Breast epithelium (tissue), 4 donors: ENCODE results near the gene ANKRD39. TPM values are rescaled to one million over a fixed set of nuclear protein-coding genes. Genes with fewer than 3 reads are reported as not detected.

ENCODE experiments used
- DNase-seq, 2 donors: peaks; one replicate each; pipeline ENCODE4 v3.0.0-alpha.2; 2019; ENCODE audit warnings: low spot score in 2 of 2
- H3K27ac ChIP-seq, 2 donors: fragments of 200-600 bp; sonication (generic) in 1 of 2; one replicate each; pipeline ENCODE4 v1.5.1; 2016 to 2019; ENCODE audit warnings: mild to moderate bottlenecking in 1 of 2
- H3K27me3 ChIP-seq, 2 donors: fragments of 200-600 bp; sonication (generic) in 1 of 2; one replicate each; pipeline versions ENCODE4 v1.5.1 to v1.6.0; 2017 to 2019; ENCODE audit warnings: control low read depth in 1 of 2, mild to moderate bottlenecking in 1 of 2
- H3K36me3 ChIP-seq: fragments of 200-600 bp; one replicate; pipeline ENCODE4 v1.5.1; 2019
- H3K4me1 ChIP-seq, 2 donors: fragments of 200-600 bp; sonication (generic); one replicate each; pipeline ENCODE4 v1.5.1; 2016 to 2019; ENCODE audit warnings: control low read depth in 1 of 2
- H3K4me3 ChIP-seq, 3 donors: fragments of 200-600 bp; sonication (generic); 1 replicate in 2 of 3; 2 replicates in 1 of 3; pipeline ENCODE4 v1.5.1; 2016 to 2019; ENCODE audit warnings: mild to moderate bottlenecking in 3 of 3, moderate library complexity in 2 of 3
- H3K9me3 ChIP-seq, 2 donors: fragments of 200-600 bp; sonication (generic) in 1 of 2; one replicate each; pipeline ENCODE4 v1.5.1; 2016 to 2019; ENCODE audit warnings: control low read depth in 1 of 2
- CTCF ChIP-seq, 3 donors: fragments of 450-650 bp; IDR thresholded peaks; one replicate each; pipeline ENCODE4 v1.5.1; 2016 to 2017; ENCODE audit warnings: antibody characterized with exemption in 3 of 3, mild to moderate bottlenecking in 3 of 3, moderate library complexity in 3 of 3
- POLR2A ChIP-seq: fragments of 450-650 bp; IDR thresholded peaks from one replicate; pipeline ENCODE4 v1.6.1; 2016; ENCODE audit warnings: antibody characterized with exemption, mild to moderate bottlenecking, moderate library complexity
- POLR2AphosphoS5 ChIP-seq, 3 donors: sonication (generic); formaldehyde crosslinking; IDR thresholded peaks; one replicate each; pipeline ENCODE4 v1.6.1; 2017; ENCODE audit warnings: antibody characterized with exemption in 3 of 3
- intact Hi-C: fragments of 100-400 bp; cut with DNase I; formaldehyde crosslinking; loops from one replicate; pipeline ENCODE4 v1.15.1; 2023; ENCODE audit warnings: low total_unique reads
- total RNA-seq, 3 donors: library from RNA; depleted of rRNA; stranded (reverse); fragments of >200 nt; gene quantifications; one replicate each; pipeline ENCODE4 v1.1.0, GENCODE V29; 2016

The ANKRD39 gene
- total RNA-seq, 3 donors from 2014 or later = 8.8 to 15.8 (median 9.2) TPM

DNA sequence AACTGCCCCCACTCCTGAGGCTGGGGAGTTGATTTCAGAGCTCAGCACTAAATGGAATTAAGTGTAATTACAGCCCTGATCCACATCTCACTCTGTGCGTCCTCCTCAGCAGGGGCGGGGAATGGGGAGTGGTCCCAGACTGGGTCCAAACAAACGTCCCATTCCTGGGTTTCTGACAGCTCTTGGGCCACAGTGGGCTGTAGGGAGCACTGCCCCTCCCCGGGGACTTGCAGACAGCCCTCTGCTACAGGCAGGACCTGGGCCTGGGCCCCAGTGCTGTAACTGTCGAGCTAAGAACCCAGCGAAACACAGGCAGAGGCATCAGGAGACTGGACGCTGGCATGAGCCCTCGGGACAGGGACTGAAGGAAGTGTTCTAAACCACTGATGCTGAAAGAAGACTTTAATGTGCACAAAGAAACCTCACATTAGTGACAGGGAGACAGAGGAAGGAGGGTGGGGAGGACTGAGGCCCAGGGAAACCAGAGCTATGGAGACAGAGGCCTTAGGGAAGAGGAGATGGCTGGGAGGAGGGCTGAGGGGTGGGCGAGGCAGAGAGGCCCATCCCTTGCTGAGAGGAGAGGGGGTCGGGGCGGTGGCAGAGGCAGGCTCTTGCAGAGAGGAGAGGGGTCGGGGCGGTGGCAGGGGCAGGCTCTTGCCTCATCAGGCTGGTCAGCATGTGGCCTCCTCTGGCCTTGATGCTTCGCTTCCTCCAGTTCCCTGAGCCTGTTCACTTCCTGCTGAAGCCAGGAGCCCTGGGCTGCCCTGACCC lies 17.9 kb upstream of the ANKRD39 start:
- Histone ChIP-seq H3K9me3 (no peaks in the 10 kb centered on the region), H3K4me1 (peaks cover 5 to 10% of the 10 kb centered on the region in 2 donors), H3K27ac (peak overlapping the region; percentile 30 to 82), H3K36me3 (no peaks in the 10 kb centered on the region), H3K4me3 (no peak overlapping the region), H3K27me3 (no peaks in the 10 kb centered on the region)
- intact Hi-C loops = no loop called here
- no peak for DNase-seq
- TF ChIP-seq CTCF (IDR thresholded peaks at IDR 0.05) (no peak), POLR2A (no peak), POLR2AphosphoS5 (IDR thresholded peaks at IDR 0.05) (no peak)

- DNase-seq = no peak
- H3K27ac ChIP-seq = peak overlapping the region; percentile 65 to 82
- peaks cover 5 to 10% of the 10 kb centered on the region in 2 donors for H3K4me1 ChIP-seq
- no peaks in the 10 kb centered on the region for H3K9me3 ChIP-seq
- H3K27me3 ChIP-seq = no peaks in the 10 kb centered on the region
- TF ChIP-seq CTCF (IDR thresholded peaks at IDR 0.05) = no peak
- peak in 1 of 3 donors; percentile 5 for TF ChIP-seq POLR2AphosphoS5 (IDR thresholded peaks at IDR 0.05)
- intact Hi-C loops = no loop called here
- no peaks in the 10 kb centered on the region for H3K36me3 ChIP-seq
- peak overlapping the region in 1 of 3 donors; percentile 28 for H3K4me3 ChIP-seq
These were observed 16.5 kb upstream of the ANKRD39 start for GRCh38 chr2:96874198-96874831.

DNA sequence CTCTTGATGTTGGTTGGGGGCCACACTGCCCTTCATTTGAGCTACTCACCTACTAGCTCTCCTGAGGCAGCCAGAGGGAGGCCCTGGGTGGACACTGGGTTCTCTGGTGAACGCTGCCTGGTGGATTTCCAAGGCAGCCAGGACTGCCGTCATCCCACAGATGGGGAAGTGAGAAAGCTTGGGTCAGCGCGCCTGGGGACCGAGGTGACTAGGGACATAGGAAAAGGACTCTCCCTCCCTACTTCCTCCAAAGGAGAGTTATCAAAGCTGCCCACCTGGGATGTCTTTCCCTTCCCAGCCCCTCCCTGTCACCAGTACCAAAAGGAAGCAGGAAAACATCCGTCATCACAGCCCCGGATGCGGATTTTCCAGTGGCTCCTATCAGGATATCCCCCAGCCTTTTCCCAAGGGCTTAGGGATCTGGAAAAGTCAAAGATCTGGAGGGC lies 15.9 kb upstream of the ANKRD39 start:
- no peaks in the 10 kb centered on the region for H3K36me3 ChIP-seq
- no peaks in the 10 kb centered on the region for H3K27me3 ChIP-seq
- intact Hi-C loops = no loop called here
- no peak for DNase-seq
- TF ChIP-seq CTCF (IDR thresholded peaks at IDR 0.05) (no peak), POLR2A (no peak), POLR2AphosphoS5 (IDR thresholded peaks at IDR 0.05) (no peak)
- peak overlapping the region; percentile 65 to 82 for H3K27ac ChIP-seq
- H3K4me3 ChIP-seq = no peak overlapping the region
- H3K4me1 ChIP-seq = peaks cover 5 to 10% of the 10 kb centered on the region in 2 donors
- H3K9me3 ChIP-seq = no peaks in the 10 kb centered on the region

DNA sequence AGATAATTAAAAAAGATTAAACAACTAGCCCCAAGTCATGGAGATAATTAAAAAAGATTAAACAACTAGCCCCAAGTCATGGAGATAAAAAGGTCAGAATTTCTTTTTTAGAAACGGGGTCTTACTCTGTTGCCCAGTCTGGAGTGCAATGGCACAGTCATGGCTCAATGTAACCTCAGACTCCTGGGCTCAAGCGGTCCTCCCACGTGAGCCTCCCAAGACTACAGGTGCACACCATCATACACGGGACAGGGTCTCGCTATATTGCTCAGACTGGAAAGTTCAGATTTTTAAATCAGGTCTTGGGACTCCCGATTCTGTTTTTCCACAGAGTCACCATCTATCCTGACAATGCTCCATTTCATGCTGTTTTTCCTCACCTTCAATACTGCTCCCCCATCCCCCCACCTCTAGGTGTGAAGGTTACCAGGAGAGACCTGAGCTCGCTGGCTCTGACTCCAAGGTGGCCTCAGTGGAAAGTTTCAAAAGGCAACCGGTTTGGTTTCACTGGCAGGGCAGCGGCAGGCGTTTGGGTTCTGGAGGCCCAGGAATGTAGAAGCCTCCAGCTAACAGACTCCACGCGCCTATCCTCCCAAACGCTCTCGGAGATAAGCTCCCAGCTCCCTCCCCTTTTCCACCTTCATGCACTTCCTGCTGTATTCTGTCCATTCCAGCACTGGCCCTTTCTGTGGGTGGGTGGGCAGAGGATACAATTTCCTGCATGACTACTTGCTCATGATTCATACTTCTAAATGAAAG lies 15.0 kb upstream of the ANKRD39 start:
- intact Hi-C loops = no loop called here
- Histone ChIP-seq H3K27ac (peak overlapping the region; percentile 65 to 82), H3K4me3 (no peak overlapping the region), H3K36me3 (no peaks in the 10 kb centered on the region), H3K9me3 (no peaks in the 10 kb centered on the region), H3K4me1 (peaks cover 7 to 10% of the 10 kb centered on the region in 2 donors), H3K27me3 (no peaks in the 10 kb centered on the region)
- TF ChIP-seq CTCF (IDR thresholded peaks at IDR 0.05) = no peak
- TF ChIP-seq POLR2AphosphoS5 (IDR thresholded peaks at IDR 0.05) = no peak
- TF ChIP-seq POLR2A = no peak
- no peak for DNase-seq
